ENCODE data around the gene ATL2.
A peak's percentile ranks its signal among the peaks of the same experiment; 100 is the strongest.
"Not testable (repeated sequence)": the region's sequence is repeated elsewhere in the genome, so short reads cannot be mapped to it uniquely, and the experiment has no call there.

The ATL2 gene

GRCh38 chr2:38322224-38322914 lies 54.7 kb downstream of the ATL2 start:
- DNase-seq = no peak

GRCh38 chr2:38319240-38319639 lies 57.8 kb downstream of the ATL2 start:
- DNase-seq = not testable (repeated sequence)

- DNase-seq = no peak
Observed at GRCh38 chr2:38317725-38318124, 59.3 kb downstream of the ATL2 start.

- DNase-seq = peak in 1 of 2 experiments; percentile 45
Observed at GRCh38 chr2:38315707-38316333, 61.3 kb downstream of the ATL2 start.

- DNase-seq = no peak
Observed at GRCh38 chr2:38308821-38309220, 68.3 kb downstream of the ATL2 start.

- DNase-seq = no peak
Observed at GRCh38 chr2:38301969-38302702, 74.9 kb downstream of the ATL2 start.

- DNase-seq = no peak
Observed at GRCh38 chr2:38301340-38301968, 75.6 kb downstream of the ATL2 start.

GRCh38 chr2:38298539-38298938 lies 78.5 kb downstream of the ATL2 start:
- no peak for DNase-seq

GRCh38 chr2:38296197-38296780 lies 80.8 kb downstream of the ATL2 start:
- DNase-seq = no peak

GRCh38 chr2:38294597-38294996 lies 82.5 kb downstream of the ATL2 start:
- no peak for DNase-seq

- no peak for DNase-seq
Observed at GRCh38 chr2:38293152-38293865, 83.8 kb downstream of the ATL2 start.

- no peak for DNase-seq
Observed at GRCh38 chr2:38290332-38290731, 86.7 kb downstream of the ATL2 start.

GRCh38 chr2:38284971-38285370 lies 92.1 kb downstream of the ATL2 start:
- no peak for DNase-seq

GRCh38 chr2:38281095-38281742 lies 95.9 kb downstream of the ATL2 start:
- no peak for DNase-seq

- no peak for DNase-seq
Observed at GRCh38 chr2:38279201-38279600, 97.9 kb downstream of the ATL2 start.

GRCh38 chr2:38278117-38278438 lies 99.0 kb downstream of the ATL2 start:
- not testable (repeated sequence) for DNase-seq

GRCh38 chr2:38277245-38278116 lies 99.6 kb downstream of the ATL2 start:
- no peak for DNase-seq

- DNase-seq = peak; percentile 35 to 73
Observed at GRCh38 chr2:38274286-38275276, 102.5 kb downstream of the ATL2 start.

- no peak for DNase-seq
Observed at GRCh38 chr2:38271697-38272096, 105.4 kb downstream of the ATL2 start.

GRCh38 chr2:38269421-38269820 lies 107.7 kb downstream of the ATL2 start:
- no peak for DNase-seq
